Erythroblast (primary cell): ENCODE measurements around the gene NOX3.

Experiments
- GATA1 ChIP-seq: IDR thresholded peaks from 2 replicates; pipeline ENCODE4 v1.6.1; 2011; ENCODE audit warnings: low read depth, mild to moderate bottlenecking, control low read depth, low read length, moderate library complexity
- POLR2A ChIP-seq: IDR thresholded peaks from 2 replicates; pipeline ENCODE4 v1.6.1; 2011; ENCODE audit warnings: mild to moderate bottlenecking, low read length

- no peak for TF ChIP-seq POLR2A
- no peak for TF ChIP-seq GATA1
Observed at GRCh38 chr6:155449450-155450239, 6.0 kb downstream of the NOX3 start.
